ENCODE data around the gene CAPN8.

- no peak for TF ChIP-seq CTCF (conservative IDR thresholded peaks at IDR 0.05)
- no peak for TF ChIP-seq ZFX (IDR thresholded peaks at IDR 0.05)
These were observed 46.3 kb upstream of the CAPN8 start for GRCh38 chr1:223711747-223712193.

Measured in C4-2B (cell line).